Right lobe of liver (tissue), 6 donors: ENCODE measurements around the gene CLDN18. TPM values are rescaled to one million over a fixed set of nuclear protein-coding genes. Genes with fewer than 3 reads are reported as not detected.

Experiments used
- ATAC-seq, 4 donors: fragments of 200-7000 bp; cut with Tn5 transposase; one replicate each; pipeline ENCODE4 v1.9.1; 2020; ENCODE audit warnings: mild to moderate bottlenecking in 4 of 4, moderate library complexity in 4 of 4
- DNase-seq, 3 donors: peaks; one replicate each; pipeline ENCODE4 v3.0.0-alpha.2; 2020
- H3K27ac ChIP-seq, 3 donors: fragments of 200-600 bp; one replicate each; pipeline ENCODE4 v1.8.0; 2022
- H3K27me3 ChIP-seq, 2 donors: fragments of 200-600 bp; one replicate each; pipeline ENCODE4 v1.8.0; 2022
- H3K36me3 ChIP-seq, 4 donors: fragments of 200-600 bp; sonication (generic) in 1 of 4; one replicate each; pipeline versions ENCODE4 v1.5.1 to v1.8.0; 2017 to 2022; ENCODE audit warnings: control low read depth in 1 of 4
- H3K4me1 ChIP-seq, 4 donors: fragments of 200-600 bp; sonication (generic) in 1 of 4; one replicate each; pipeline versions ENCODE4 v1.5.1 to v1.8.0; 2017 to 2022; ENCODE audit warnings: control low read depth in 1 of 4
- H3K4me3 ChIP-seq, 3 donors: fragments of 200-600 bp; one replicate each; pipeline ENCODE4 v1.8.0; 2022
- H3K9me3 ChIP-seq, 4 donors: fragments of 200-600 bp; sonication (generic) in 1 of 4; one replicate each; pipeline versions ENCODE4 v1.5.1 to v1.8.0; 2017 to 2022; ENCODE audit warnings: control low read depth in 1 of 4
- CTCF ChIP-seq, 4 donors: fragments of 200-600 bp in 3 of 4; fragments of 450-650 bp in 1 of 4; IDR thresholded peaks; one replicate each; pipeline versions ENCODE4 v1.5.1 to v1.8.0; 2016 to 2022; ENCODE audit warnings: antibody characterized with exemption in 4 of 4, mild to moderate bottlenecking in 2 of 4
- POLR2A ChIP-seq: fragments of 450-650 bp; IDR thresholded peaks from one replicate; pipeline ENCODE4 v1.6.1; 2017; ENCODE audit warnings: antibody characterized with exemption, mild to moderate bottlenecking
- WGBS: methylation state at CpG from one replicate; pipeline ENCODE4 v1.1.6; 2018; ENCODE audit warnings: low coverage, low lambda C conversion rate; ENCODE audit not compliant: insufficient coverage; ENCODE audit errors: missing lambda C conversion rate; 5-methylcytosine and 5-hydroxymethylcytosine counted together
- intact Hi-C, 2 donors: fragments of 100-400 bp; cut with DNase I; formaldehyde crosslinking; loops; one replicate each; pipeline versions ENCODE4 v1.11.2 to v1.14.1; 2022
- long read RNA-seq: library from polyadenylated mRNA; unstranded; transcript quantifications from one replicate; pipeline ENCODE4 v2.0.0, GENCODE V29; 2019
- total RNA-seq, 6 experiments: library from RNA; depleted of rRNA in 2 of 6; stranded (reverse); fragments of >200 nt in 2 of 6; fragmentation: NEBNext Ultra II Directional in 3 of 6; extraction: Animal tissue kit (Norgen Biotek cat#: 25700) in 3 of 6; gene quantifications; one replicate each; pipeline versions ENCODE4 v1.1.0 to v1.2.4, GENCODE V29; 2016 to 2023
- donor health status: DM: no; HTN: yes; CAD: no.
- donor health status: DM: no; HTN: no; CAD: no.
- donor health status: DM: no; HTN: no; CAD: no.
- donor health status: DM: no; HTN: yes; CAD: no.
- donor health status: DM: no; HTN: yes; CAD: no.

The CLDN18 gene
- total RNA-seq: not detected
- long read RNA-seq: 0 reads

- Histone ChIP-seq H3K27ac (no peak within 1 kb of the TSS), H3K27me3 (no peaks in the 10 kb centered on the region), H3K36me3 (no peaks in the 10 kb centered on the region), H3K4me1 (no peaks in the 10 kb centered on the region), H3K4me3 (no peak within 1 kb of the TSS), H3K9me3 (no peaks in the 10 kb centered on the region)
- WGBS: 63% methylated on average over 8 of the region's 30 CpGs
- intact Hi-C loops: no loop called here
- ATAC-seq (peak in 1 of 4 donors; percentile 26), DNase-seq (no peak)
- TF ChIP-seq CTCF (IDR thresholded peaks at IDR 0.05): no peak
- TF ChIP-seq POLR2A: no peak
Observed at GRCh38 chr3:138009476-138010272, at the start of gene CLDN18. Gene CLDN18, plus strand, starts transcription at chr3:138010165. Its CDS starts 61 bp downstream, at chr3:138010226.

DNA sequence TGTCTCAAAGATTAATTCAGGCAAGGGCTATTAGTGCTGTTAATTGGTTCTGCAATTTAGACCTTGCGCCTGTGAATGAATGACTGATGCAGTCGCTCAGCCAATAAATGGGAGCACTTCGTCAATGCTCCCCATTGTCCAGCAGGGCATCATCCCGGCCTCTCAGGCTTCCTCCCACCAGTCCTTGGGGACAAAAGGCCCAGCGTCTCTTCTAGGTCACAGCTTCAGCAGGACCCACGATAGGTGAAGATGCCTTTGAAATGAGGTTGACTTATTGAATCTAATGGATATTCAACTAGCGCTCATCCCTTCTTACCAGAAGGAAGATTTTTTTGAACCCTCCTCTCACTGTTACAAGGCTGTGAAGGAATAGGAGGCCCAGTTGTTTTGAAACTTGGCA, 47.7 kb upstream of the CLDN18 start:
- Histone ChIP-seq H3K27me3 (peaks cover 0 to 2% of the 10 kb centered on the region in 2 donors), H3K27ac (no peak overlapping the region), H3K9me3 (no peaks in the 10 kb centered on the region), H3K36me3 (no peaks in the 10 kb centered on the region), H3K4me1 (no peaks in the 10 kb centered on the region), H3K4me3 (no peak overlapping the region)
- ATAC-seq (no peak), DNase-seq (no peak)
- intact Hi-C loops: no loop called here
- WGBS: 81% methylated on average over 4 of the region's 7 CpGs
- TF ChIP-seq POLR2A (no peak), CTCF (IDR thresholded peaks at IDR 0.05) (no peak)

DNA sequence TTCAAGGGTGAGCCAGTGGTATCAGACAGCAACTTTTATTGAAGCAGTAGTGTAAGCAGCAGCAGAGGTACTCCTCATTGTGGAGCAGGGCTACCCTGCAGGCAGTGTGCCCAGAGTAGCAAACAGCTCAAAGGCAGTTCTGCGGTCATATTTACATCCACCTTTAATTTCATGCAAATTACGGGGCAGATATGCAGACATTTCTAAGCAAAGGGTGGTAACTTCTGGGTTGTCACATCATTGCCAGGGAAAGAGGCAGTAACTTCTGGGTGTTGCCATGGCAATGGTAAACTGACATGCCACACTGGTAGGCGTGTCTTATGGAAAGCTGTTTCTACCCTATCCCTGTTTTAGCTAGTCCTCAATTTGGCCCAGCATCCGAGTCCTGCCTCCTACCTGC, 46.5 kb upstream of the CLDN18 start:
- Histone ChIP-seq H3K27me3 (no peaks in the 10 kb centered on the region), H3K4me3 (no peak overlapping the region), H3K36me3 (no peaks in the 10 kb centered on the region), H3K4me1 (no peaks in the 10 kb centered on the region), H3K27ac (no peak overlapping the region), H3K9me3 (no peaks in the 10 kb centered on the region)
- WGBS: 100% methylated on average over 1 of the region's 4 CpGs
- ATAC-seq (no peak), DNase-seq (no peak)
- TF ChIP-seq CTCF (IDR thresholded peaks at IDR 0.05) (no peak), POLR2A (no peak)
- intact Hi-C loops: no loop called here

DNA sequence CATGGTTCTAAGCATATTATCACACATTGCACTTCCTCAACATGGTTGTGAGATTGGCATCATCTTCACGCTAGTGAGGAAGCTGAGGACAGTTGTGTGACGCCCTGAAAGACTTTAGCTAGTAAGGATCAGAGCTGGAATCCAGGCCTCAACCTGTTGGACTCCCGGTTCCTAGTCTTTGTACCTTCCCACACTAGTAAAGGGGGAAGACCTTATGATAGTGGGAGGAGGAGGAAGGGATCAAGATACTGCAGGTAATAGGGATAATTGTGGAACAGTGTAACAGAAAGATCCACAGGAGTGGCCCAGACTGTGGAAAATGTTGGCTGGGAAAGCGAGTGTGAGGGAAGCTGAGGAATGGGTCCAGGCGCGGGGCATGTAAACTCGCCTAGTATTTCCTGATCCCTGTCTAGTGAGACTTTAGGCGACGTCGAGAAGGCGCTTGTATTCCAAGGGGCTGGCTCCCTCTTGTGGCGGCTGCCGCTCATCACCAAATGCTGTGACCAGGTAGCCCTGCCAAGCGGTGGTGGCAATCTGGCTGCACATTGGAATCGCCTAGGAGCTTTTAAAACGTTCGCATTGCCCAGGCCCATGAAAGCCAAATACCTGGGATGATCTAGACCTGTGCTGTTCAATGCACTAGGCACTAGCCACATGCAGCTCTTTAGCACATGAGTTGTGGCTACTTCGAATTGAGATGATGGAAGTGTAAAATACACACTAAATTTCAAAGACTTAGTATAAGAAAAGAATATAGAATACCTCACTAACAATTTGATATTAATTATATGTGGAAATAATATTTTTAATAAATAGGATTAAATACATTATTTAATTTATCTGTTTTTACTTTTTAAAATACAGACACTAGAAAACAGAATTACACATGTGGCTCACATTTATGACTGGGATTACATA, 38.8 kb upstream of the CLDN18 start:
- 11% methylated on average over 17 of the region's 18 CpGs for WGBS
- H3K9me3 ChIP-seq: no peaks in the 10 kb centered on the region
- no peaks in the 10 kb centered on the region for H3K36me3 ChIP-seq
- H3K27me3 ChIP-seq: peaks cover 0 to 4% of the 10 kb centered on the region in 2 donors
- intact Hi-C loops: no loop called here
- TF ChIP-seq CTCF (IDR thresholded peaks at IDR 0.05): peak; percentile 63 to 92 (median 88)
- TF ChIP-seq POLR2A: no peak
- DNase-seq (peak; percentile 82 to 83 (median 82)), ATAC-seq (peak; percentile 98 to 100 (median 100))
- H3K4me3 ChIP-seq: no peak overlapping the region
- peaks cover 0 to 2% (median 0%) of the 10 kb centered on the region in 4 donors for H3K4me1 ChIP-seq
- no peak overlapping the region for H3K27ac ChIP-seq
